Brain microvascular endothelial cell (primary cell): ENCODE results near the gene ABCG1.

Source experiments
- DNase-seq: peaks from one replicate; pipeline ENCODE4 v3.0.0-alpha.2; 2020
- H3K27ac ChIP-seq: fragments of 250-450 bp; sonication (Bioruptor Pico); 2 replicates; pipeline ENCODE4 v1.5.1; 2020; ENCODE audit warnings: mild to moderate bottlenecking, moderate library complexity
- H3K27me3 ChIP-seq: fragments of 250-450 bp; sonication (Bioruptor Pico); replicated peaks from 2 replicates; pipeline ENCODE4 v1.5.1; 2020; ENCODE audit warnings: mild to moderate bottlenecking
- H3K36me3 ChIP-seq: fragments of 250-450 bp; sonication (Bioruptor Pico); replicated peaks from 2 replicates; pipeline ENCODE4 v1.5.1; 2020; ENCODE audit warnings: mild to moderate bottlenecking
- H3K4me3 ChIP-seq: 2 replicates; pipeline ENCODE4 v1.5.1; 2011; ENCODE audit warnings: low read depth, mild to moderate bottlenecking, control low read depth, low read length, moderate library complexity
- CTCF ChIP-seq: IDR thresholded peaks from 2 replicates; pipeline ENCODE4 v1.5.1; 2011; ENCODE audit warnings: low read depth, mild to moderate bottlenecking, moderate library complexity, low read length, control low read depth, inconsistent platforms; ENCODE audit errors: missing control alignments
- in situ Hi-C: cut with HindIII; loops from 2 replicates; pipeline ENCODE4 v1.10.0; 2017; ENCODE audit warnings: low sequenced_read_pairs, low pct_ligation_motif_present

Gene ABCG1

GRCh38 chr21:42302794-42303193, 83.9 kb downstream of the ABCG1 start:
- H3K27me3 ChIP-seq = no peaks in the 10 kb centered on the region
- H3K27ac ChIP-seq = no peak overlapping the region
- DNase-seq = no peak
- in situ Hi-C loops = no loop called here
- H3K4me3 ChIP-seq = no peak overlapping the region
- no peaks in the 10 kb centered on the region for H3K36me3 ChIP-seq
- TF ChIP-seq CTCF = no peak

GRCh38 chr21:42303443-42303842, 84.5 kb downstream of the ABCG1 start:
- no peaks in the 10 kb centered on the region for H3K36me3 ChIP-seq
- H3K4me3 ChIP-seq = no peak overlapping the region
- no peak overlapping the region for H3K27ac ChIP-seq
- no peaks in the 10 kb centered on the region for H3K27me3 ChIP-seq
- DNase-seq = no peak
- TF ChIP-seq CTCF = no peak
- in situ Hi-C loops = no loop called here

GRCh38 chr21:42304556-42305454, 85.9 kb downstream of the ABCG1 start:
- no peaks in the 10 kb centered on the region for H3K36me3 ChIP-seq
- H3K27ac ChIP-seq = no peak overlapping the region
- in situ Hi-C loops = no loop called here
- H3K27me3 ChIP-seq = no peaks in the 10 kb centered on the region
- TF ChIP-seq CTCF = no peak
- DNase-seq = no peak
- no peak overlapping the region for H3K4me3 ChIP-seq

- no peak overlapping the region for H3K4me3 ChIP-seq
- in situ Hi-C loops = no loop called here
- H3K36me3 ChIP-seq = no peaks in the 10 kb centered on the region
- no peaks in the 10 kb centered on the region for H3K27me3 ChIP-seq
- no peak overlapping the region for H3K27ac ChIP-seq
- DNase-seq = no peak
- TF ChIP-seq CTCF = no peak
These were observed 86.8 kb downstream of the ABCG1 start for GRCh38 chr21:42305707-42306147.

GRCh38 chr21:42306366-42307035, 87.6 kb downstream of the ABCG1 start:
- no peak overlapping the region for H3K27ac ChIP-seq
- H3K4me3 ChIP-seq = no peak overlapping the region
- no peaks in the 10 kb centered on the region for H3K36me3 ChIP-seq
- no peak for TF ChIP-seq CTCF
- no peaks in the 10 kb centered on the region for H3K27me3 ChIP-seq
- in situ Hi-C loops = no loop called here
- DNase-seq = no peak
